ENCODE measurements around the gene MR1. TPM values are rescaled to one million over a fixed set of nuclear protein-coding genes. Genes with fewer than 3 reads are reported as not detected.

The MR1 gene
- total and polyA plus RNA-seq, 2 donors (not counting 1 experiment from before 2014, with no cell fraction given): 41.6 to 42.1 TPM

- Histone ChIP-seq H3K79me2 (ENCODE audit: control insufficient read depth, insufficient read depth, low read length) (no peaks in the 10 kb centered on the region), H3K4me1 (ENCODE audit: control insufficient read depth, extremely low read depth, insufficient read depth, low read length) (no peaks in the 10 kb centered on the region), H3K9me3 (ENCODE audit: control insufficient read depth, insufficient read depth, low read depth, low read length) (no peaks in the 10 kb centered on the region), H3K4me2 (ENCODE audit: extremely low read depth, insufficient read depth, low read length) (peak overlapping the region; percentile 25), H3K9ac (ENCODE audit: insufficient read depth, low read length) (no peak overlapping the region), H4K20me1 (ENCODE audit: control insufficient read depth, extremely low read depth, insufficient read depth, low read length) (no peaks in the 10 kb centered on the region), H2AFZ (ENCODE audit: low read length) (no peak overlapping the region), H3K27me3 (ENCODE audit: control insufficient read depth, insufficient read depth, low read length) (no peaks in the 10 kb centered on the region), H3K4me3 (replicated peaks in 1 of 4; ENCODE audit: control extremely low read depth in 1 of 4, insufficient read depth in 1 of 4, low read depth in 3 of 4, low read length in 4 of 4) (no peak overlapping the region), H3K27ac (ENCODE audit: insufficient read depth, low read length) (no peak overlapping the region), H3K36me3 (ENCODE audit: control insufficient read depth, insufficient read depth, low read length) (peaks cover 2% of the 10 kb centered on the region)
- TF ChIP-seq EZH2 (IDR thresholded peaks at IDR 0.05; ENCODE audit: low read length, missing control alignments) (no peak), CTCF (conservative IDR thresholded peaks at IDR 0.05 in 1 of 2, IDR thresholded peaks at IDR 0.05 in 1 of 2; ENCODE audit: low read depth in 1 of 2, low read length in 2 of 2) (no peak)
- no peak for DNase-seq (ENCODE audit: low read depth in 2 of 2)
Measured at GRCh38 chr1:180997843-180998504, 35.8 kb upstream of the MR1 start.

GRCh38 chr1:181001091-181001780 lies 32.5 kb upstream of the MR1 start:
- no peaks in the 10 kb centered on the region for H3K4me1 ChIP-seq (ENCODE audit: control insufficient read depth, extremely low read depth, insufficient read depth, low read length)
- no peak overlapping the region for H2AFZ ChIP-seq (ENCODE audit: low read length)
- no peak for DNase-seq (ENCODE audit: low read depth in 2 of 2)
- H4K20me1 ChIP-seq (ENCODE audit: control insufficient read depth, extremely low read depth, insufficient read depth, low read length): no peaks in the 10 kb centered on the region
- no peaks in the 10 kb centered on the region for H3K79me2 ChIP-seq (ENCODE audit: control insufficient read depth, insufficient read depth, low read length)
- TF ChIP-seq EZH2 (IDR thresholded peaks at IDR 0.05; ENCODE audit: low read length, missing control alignments): no peak
- TF ChIP-seq CTCF (conservative IDR thresholded peaks at IDR 0.05 in 1 of 2, IDR thresholded peaks at IDR 0.05 in 1 of 2; ENCODE audit: low read depth in 1 of 2, low read length in 2 of 2): no peak
- H3K4me3 ChIP-seq (replicated peaks in 1 of 4; ENCODE audit: control extremely low read depth in 1 of 4, insufficient read depth in 1 of 4, low read depth in 3 of 4, low read length in 4 of 4): no peak overlapping the region
- H3K4me2 ChIP-seq (ENCODE audit: extremely low read depth, insufficient read depth, low read length): no peak overlapping the region
- no peaks in the 10 kb centered on the region for H3K9me3 ChIP-seq (ENCODE audit: control insufficient read depth, insufficient read depth, low read depth, low read length)
- H3K27ac ChIP-seq (ENCODE audit: insufficient read depth, low read length): no peak overlapping the region
- no peaks in the 10 kb centered on the region for H3K27me3 ChIP-seq (ENCODE audit: control insufficient read depth, insufficient read depth, low read length)
- no peak overlapping the region for H3K9ac ChIP-seq (ENCODE audit: insufficient read depth, low read length)
- H3K36me3 ChIP-seq (ENCODE audit: control insufficient read depth, insufficient read depth, low read length): peaks cover 4% of the 10 kb centered on the region

GRCh38 chr1:181002582-181003172 lies 31.1 kb upstream of the MR1 start:
- Histone ChIP-seq H3K79me2 (ENCODE audit: control insufficient read depth, insufficient read depth, low read length) (peaks cover 6% of the 10 kb centered on the region), H3K4me2 (ENCODE audit: extremely low read depth, insufficient read depth, low read length) (no peak overlapping the region), H3K9me3 (ENCODE audit: control insufficient read depth, insufficient read depth, low read depth, low read length) (no peaks in the 10 kb centered on the region), H3K27ac (ENCODE audit: insufficient read depth, low read length) (no peak overlapping the region), H3K4me1 (ENCODE audit: control insufficient read depth, extremely low read depth, insufficient read depth, low read length) (no peaks in the 10 kb centered on the region), H3K4me3 (replicated peaks in 1 of 4; ENCODE audit: control extremely low read depth in 1 of 4, insufficient read depth in 1 of 4, low read depth in 3 of 4, low read length in 4 of 4) (no peak overlapping the region), H4K20me1 (ENCODE audit: control insufficient read depth, extremely low read depth, insufficient read depth, low read length) (no peaks in the 10 kb centered on the region), H3K9ac (ENCODE audit: insufficient read depth, low read length) (no peak overlapping the region), H2AFZ (ENCODE audit: low read length) (no peak overlapping the region), H3K27me3 (ENCODE audit: control insufficient read depth, insufficient read depth, low read length) (no peaks in the 10 kb centered on the region), H3K36me3 (ENCODE audit: control insufficient read depth, insufficient read depth, low read length) (peaks cover 4% of the 10 kb centered on the region)
- DNase-seq (ENCODE audit: low read depth in 2 of 2): no peak
- TF ChIP-seq CTCF (conservative IDR thresholded peaks at IDR 0.05 in 1 of 2, IDR thresholded peaks at IDR 0.05 in 1 of 2; ENCODE audit: low read depth in 1 of 2, low read length in 2 of 2) (no peak), EZH2 (IDR thresholded peaks at IDR 0.05; ENCODE audit: low read length, missing control alignments) (no peak)
